Daoy (cell line): Measurements from ENCODE around the gene CFD. TPM values are rescaled to one million over a fixed set of nuclear protein-coding genes. Genes with fewer than 3 reads are reported as not detected.
"Not testable (repeated sequence)": the region's sequence is repeated elsewhere in the genome, so short reads cannot be mapped to it uniquely, and the experiment has no call there.

Source experiments
- DNase-seq: peaks from one replicate; pipeline ENCODE4 v3.0.0-alpha.2; 2015; ENCODE audit warnings: low read depth
- total RNA-seq: library from RNA; depleted of rRNA; stranded (reverse); fragments of >200 nt; shearing (Covaris generic); gene quantifications from 2 replicates; pipeline ENCODE4 v1.2.3, GENCODE V29; 2014

CFD gene
- total RNA-seq, 1 experiment from 2014 or later: 5.7 TPM

GRCh38 chr19:871446-872265 is 12.2 kb downstream of the CFD start:
- DNase-seq: peak; percentile 41

GRCh38 chr19:872266-872951 is 12.9 kb downstream of the CFD start:
- peak; percentile 90 for DNase-seq

GRCh38 chr19:873084-873483 is 13.6 kb downstream of the CFD start:
- peak; percentile 81 for DNase-seq

- DNase-seq: no peak
Measured at GRCh38 chr19:873561-874041, 14.1 kb downstream of the CFD start.

GRCh38 chr19:875265-875879 is 15.9 kb downstream of the CFD start:
- no peak for DNase-seq

GRCh38 chr19:876089-876488 is 16.6 kb downstream of the CFD start:
- no peak for DNase-seq

GRCh38 chr19:876780-877314 is 17.4 kb downstream of the CFD start:
- no peak for DNase-seq

- DNase-seq: not testable (repeated sequence)
Measured at GRCh38 chr19:877992-878660, 18.7 kb downstream of the CFD start.

GRCh38 chr19:878751-879561 is 19.5 kb downstream of the CFD start:
- not testable (repeated sequence) for DNase-seq

- no peak for DNase-seq
Measured at GRCh38 chr19:879711-880438, 20.4 kb downstream of the CFD start.

GRCh38 chr19:881385-882071 is 22.1 kb downstream of the CFD start:
- DNase-seq: no peak

GRCh38 chr19:882871-883497 is 23.5 kb downstream of the CFD start:
- no peak for DNase-seq

GRCh38 chr19:883661-884211 is 24.3 kb downstream of the CFD start:
- peak; percentile 80 for DNase-seq

- no peak for DNase-seq
Measured at GRCh38 chr19:884420-885211, 25.2 kb downstream of the CFD start.

GRCh38 chr19:885536-886224 is 26.2 kb downstream of the CFD start:
- no peak for DNase-seq

- no peak for DNase-seq
Measured at GRCh38 chr19:887072-887471, 27.6 kb downstream of the CFD start.

GRCh38 chr19:887599-887998 is 28.1 kb downstream of the CFD start:
- no peak for DNase-seq
